Measurements from ENCODE around the gene RRP8.

The RRP8 gene

DNA sequence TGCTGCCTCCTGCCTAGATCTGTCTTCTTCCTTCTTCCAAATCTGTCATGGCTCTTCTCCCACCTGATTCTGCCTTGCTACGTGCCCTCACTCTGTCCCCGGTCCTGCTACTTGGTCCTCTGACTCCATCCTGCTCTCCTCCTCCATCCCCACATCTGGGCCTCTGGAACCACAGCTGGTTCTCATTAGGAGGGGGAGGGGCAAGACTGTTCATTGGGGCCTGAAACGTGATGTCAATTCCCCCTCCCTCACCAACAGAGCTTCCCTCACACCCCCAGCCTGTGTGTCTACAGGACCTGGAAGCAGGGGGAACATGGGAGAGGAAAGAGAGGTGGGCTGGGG lies 43.1 kb upstream of the RRP8 start:
- Histone ChIP-seq H3K4ac (ENCODE audit: low read length) (no peak overlapping the region), H4K91ac (ENCODE audit: low read depth, low read length, poor library complexity) (no peak overlapping the region), H2AK5ac (ENCODE audit: low read depth, low read length) (peak overlapping the region; percentile 22), H3K79me1 (ENCODE audit: low read depth, low read length) (no peaks in the 10 kb centered on the region), H2BK120ac (ENCODE audit: low read depth, low read length) (no peak overlapping the region), H2BK12ac (ENCODE audit: low read length) (no peak overlapping the region), H3K14ac (ENCODE audit: low read length) (no peak overlapping the region), H3K27me3 (ENCODE audit: control insufficient read depth in 3 of 3, insufficient read depth in 3 of 3, low read depth in 1 of 3, low read length in 3 of 3) (peaks cover 0 to 2% (median 0%) of the 10 kb centered on the region in 3 experiments), H3K27ac (replicated peaks; ENCODE audit: low read length) (no peak overlapping the region), H2AFZ (ENCODE audit: low read length) (no peak overlapping the region), H3K18ac (ENCODE audit: low read length) (no peak overlapping the region), H2BK5ac (ENCODE audit: low read length) (no peak overlapping the region), H3K4me2 (ENCODE audit: insufficient read depth, low read length, poor library complexity, severe bottlenecking) (no peak overlapping the region), H3K9ac (ENCODE audit: low read depth, low read length, poor library complexity) (no peak overlapping the region), H2BK15ac (ENCODE audit: low read length) (no peak overlapping the region), H3K4me1 (ENCODE audit: control insufficient read depth in 2 of 2, insufficient read depth in 1 of 2, low read depth in 1 of 2, low read length in 2 of 2) (peaks cover 2 to 6% of the 10 kb centered on the region in 2 donors), H3K9me3 (replicated peaks in 1 of 2; ENCODE audit: control insufficient read depth in 2 of 2, insufficient read depth in 1 of 2, low read depth in 1 of 2, low read length in 2 of 2) (no peaks in the 10 kb centered on the region), H3K36me3 (replicated peaks in 1 of 2; ENCODE audit: control insufficient read depth in 2 of 2, insufficient read depth in 2 of 2, low read length in 2 of 2) (peaks cover 0 to 67% of the 10 kb centered on the region in 2 donors), H3K4me3 (ENCODE audit: low read length in 2 of 2) (no peak overlapping the region), H3K23ac (ENCODE audit: low read depth, low read length, poor library complexity) (no peak overlapping the region), H4K8ac (ENCODE audit: low read depth, low read length) (no peak overlapping the region)
- WGBS, 2 donors (ENCODE audit: extremely low coverage in 2 of 2, insufficient read length in 2 of 2, insufficient replicate concordance in 1 of 2): no CpG with 5 or more reads among the region's 3 CpGs
- DNase-seq (ENCODE audit: low spot score): no peak

DNA sequence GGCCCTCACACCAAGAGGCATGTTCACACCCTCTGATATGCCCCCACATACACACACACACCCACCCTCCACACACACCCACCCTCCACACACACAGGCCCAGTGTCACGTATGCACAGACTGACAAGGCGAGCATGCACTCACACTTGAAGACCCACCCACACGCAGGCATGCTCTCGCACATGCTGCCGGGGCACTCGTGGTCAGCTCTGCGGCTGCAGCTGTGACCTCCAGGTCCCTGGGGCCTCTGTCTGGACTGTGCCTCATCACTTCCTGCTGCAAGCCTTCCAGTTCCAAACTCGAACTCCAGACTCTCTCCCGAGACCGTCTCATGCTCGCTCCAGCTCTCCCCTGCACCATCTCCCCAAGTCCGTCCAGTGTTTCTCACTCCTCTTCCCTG lies 42.7 kb upstream of the RRP8 start:
- peaks cover 0 to 68% of the 10 kb centered on the region in 2 donors for H3K36me3 ChIP-seq (replicated peaks in 1 of 2; ENCODE audit: control insufficient read depth in 2 of 2, insufficient read depth in 2 of 2, low read length in 2 of 2)
- H3K14ac ChIP-seq (ENCODE audit: low read length): no peak overlapping the region
- no peak overlapping the region for H3K27ac ChIP-seq (replicated peaks; ENCODE audit: low read length)
- no peak overlapping the region for H2BK12ac ChIP-seq (ENCODE audit: low read length)
- WGBS, 2 donors (ENCODE audit: extremely low coverage in 2 of 2, insufficient read length in 2 of 2, insufficient replicate concordance in 1 of 2): no CpG with 5 or more reads among the region's 12 CpGs
- no peak overlapping the region for H3K9ac ChIP-seq (ENCODE audit: low read depth, low read length, poor library complexity)
- H3K4me2 ChIP-seq (ENCODE audit: insufficient read depth, low read length, poor library complexity, severe bottlenecking): no peak overlapping the region
- no peak overlapping the region for H3K4ac ChIP-seq (ENCODE audit: low read length)
- no peak overlapping the region for H2BK5ac ChIP-seq (ENCODE audit: low read length)
- peaks cover 0 to 2% (median 0%) of the 10 kb centered on the region in 3 experiments for H3K27me3 ChIP-seq (ENCODE audit: control insufficient read depth in 3 of 3, insufficient read depth in 3 of 3, low read depth in 1 of 3, low read length in 3 of 3)
- no peak overlapping the region for H2BK120ac ChIP-seq (ENCODE audit: low read depth, low read length)
- DNase-seq (ENCODE audit: low spot score): no peak
- no peak overlapping the region for H4K91ac ChIP-seq (ENCODE audit: low read depth, low read length, poor library complexity)
- peaks cover 2 to 6% of the 10 kb centered on the region in 2 donors for H3K4me1 ChIP-seq (ENCODE audit: control insufficient read depth in 2 of 2, insufficient read depth in 1 of 2, low read depth in 1 of 2, low read length in 2 of 2)
- no peaks in the 10 kb centered on the region for H3K9me3 ChIP-seq (replicated peaks in 1 of 2; ENCODE audit: control insufficient read depth in 2 of 2, insufficient read depth in 1 of 2, low read depth in 1 of 2, low read length in 2 of 2)
- no peak overlapping the region for H4K8ac ChIP-seq (ENCODE audit: low read depth, low read length)
- H3K23ac ChIP-seq (ENCODE audit: low read depth, low read length, poor library complexity): peak overlapping the region; percentile 77
- H2AK5ac ChIP-seq (ENCODE audit: low read depth, low read length): no peak overlapping the region
- no peaks in the 10 kb centered on the region for H3K79me1 ChIP-seq (ENCODE audit: low read depth, low read length)
- H2BK15ac ChIP-seq (ENCODE audit: low read length): no peak overlapping the region
- H3K18ac ChIP-seq (ENCODE audit: low read length): no peak overlapping the region
- no peak overlapping the region for H3K4me3 ChIP-seq (ENCODE audit: low read length in 2 of 2)
- no peak overlapping the region for H2AFZ ChIP-seq (ENCODE audit: low read length)

DNA sequence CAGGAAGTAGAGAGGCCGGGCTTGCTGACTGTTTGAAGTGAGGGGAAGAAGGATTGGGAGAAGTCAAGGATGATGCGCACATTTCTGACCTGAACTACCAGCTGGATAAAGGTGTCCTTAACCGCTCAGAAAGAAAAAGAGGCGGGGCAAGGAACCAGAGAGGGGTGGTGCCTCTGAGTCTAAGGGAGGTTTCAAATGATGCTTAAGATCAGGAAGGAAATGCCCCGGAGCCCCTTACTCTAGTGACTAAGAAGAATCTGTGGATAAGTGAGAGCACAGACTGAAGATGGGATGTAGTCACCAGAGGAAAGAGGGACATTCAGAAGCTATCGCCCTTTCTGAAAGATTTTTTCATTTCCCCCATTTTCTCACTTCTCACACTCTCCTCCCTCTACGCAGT lies 39.5 kb upstream of the RRP8 start:
- no peak for DNase-seq (ENCODE audit: low spot score)
- no peak overlapping the region for H4K91ac ChIP-seq (ENCODE audit: low read depth, low read length, poor library complexity)
- no peak overlapping the region for H3K4me3 ChIP-seq (ENCODE audit: low read length in 2 of 2)
- H2BK120ac ChIP-seq (ENCODE audit: low read depth, low read length): no peak overlapping the region
- no peak overlapping the region for H2BK5ac ChIP-seq (ENCODE audit: low read length)
- no peak overlapping the region for H3K9ac ChIP-seq (ENCODE audit: low read depth, low read length, poor library complexity)
- no peak overlapping the region for H2AFZ ChIP-seq (ENCODE audit: low read length)
- H3K36me3 ChIP-seq (replicated peaks in 1 of 2; ENCODE audit: control insufficient read depth in 2 of 2, insufficient read depth in 2 of 2, low read length in 2 of 2): peaks cover 7 to 68% of the 10 kb centered on the region in 2 donors
- no peak overlapping the region for H3K4ac ChIP-seq (ENCODE audit: low read length)
- no peak overlapping the region for H3K14ac ChIP-seq (ENCODE audit: low read length)
- peaks cover 2 to 6% of the 10 kb centered on the region in 2 donors for H3K4me1 ChIP-seq (ENCODE audit: control insufficient read depth in 2 of 2, insufficient read depth in 1 of 2, low read depth in 1 of 2, low read length in 2 of 2)
- H2AK5ac ChIP-seq (ENCODE audit: low read depth, low read length): no peak overlapping the region
- no peak overlapping the region for H3K27ac ChIP-seq (replicated peaks; ENCODE audit: low read length)
- H3K18ac ChIP-seq (ENCODE audit: low read length): no peak overlapping the region
- H2BK15ac ChIP-seq (ENCODE audit: low read length): no peak overlapping the region
- H3K4me2 ChIP-seq (ENCODE audit: insufficient read depth, low read length, poor library complexity, severe bottlenecking): no peak overlapping the region
- no peaks in the 10 kb centered on the region for H3K9me3 ChIP-seq (replicated peaks in 1 of 2; ENCODE audit: control insufficient read depth in 2 of 2, insufficient read depth in 1 of 2, low read depth in 1 of 2, low read length in 2 of 2)
- H4K8ac ChIP-seq (ENCODE audit: low read depth, low read length): no peak overlapping the region
- no peak overlapping the region for H2BK12ac ChIP-seq (ENCODE audit: low read length)
- no peak overlapping the region for H3K23ac ChIP-seq (ENCODE audit: low read depth, low read length, poor library complexity)
- WGBS, 2 donors (ENCODE audit: extremely low coverage in 2 of 2, insufficient read length in 2 of 2, insufficient replicate concordance in 1 of 2): no CpG with 5 or more reads among the region's 7 CpGs
- peaks cover 0 to 2% (median 0%) of the 10 kb centered on the region in 3 experiments for H3K27me3 ChIP-seq (ENCODE audit: control insufficient read depth in 3 of 3, insufficient read depth in 3 of 3, low read depth in 1 of 3, low read length in 3 of 3)
- H3K79me1 ChIP-seq (ENCODE audit: low read depth, low read length): no peaks in the 10 kb centered on the region

DNA sequence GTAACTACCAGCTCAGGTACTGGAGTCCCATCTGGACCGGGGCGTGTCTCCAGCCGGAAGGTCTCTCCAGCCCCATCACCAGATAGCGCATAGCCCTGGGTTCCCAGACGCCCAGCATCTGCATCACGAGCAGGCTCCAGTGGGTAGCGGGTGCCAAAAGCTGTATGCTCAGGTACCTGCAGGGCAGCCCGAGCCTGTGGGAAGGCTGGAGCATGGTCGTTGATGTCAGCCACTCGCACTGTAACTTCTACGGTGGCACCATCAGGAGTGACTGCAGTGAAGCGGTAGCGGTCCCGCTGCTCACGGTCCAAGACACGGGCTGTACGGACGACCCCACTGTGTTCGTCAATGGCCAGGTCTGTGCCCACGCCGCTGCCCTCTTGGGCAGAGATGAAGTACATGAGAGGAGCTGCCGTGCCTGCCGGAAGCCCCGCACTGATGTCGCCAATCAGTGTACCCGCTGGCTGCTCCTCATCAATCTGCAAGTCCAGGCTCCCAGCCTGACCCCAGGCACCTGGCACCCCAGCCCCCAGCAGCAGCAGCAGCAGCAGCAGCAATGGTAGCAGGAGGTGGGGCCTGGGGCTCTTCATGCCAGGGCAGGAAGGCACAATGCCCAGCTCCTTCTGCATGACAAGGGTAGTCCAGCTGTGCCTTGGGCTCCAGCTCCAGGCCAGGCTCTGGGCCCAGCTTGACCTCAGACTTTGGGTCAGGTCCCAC lies 37.7 kb upstream of the RRP8 start:
- peak overlapping the region; percentile 64 for H3K9ac ChIP-seq (ENCODE audit: low read depth, low read length, poor library complexity)
- WGBS, 2 donors (ENCODE audit: extremely low coverage in 2 of 2, insufficient read length in 2 of 2, insufficient replicate concordance in 1 of 2): no CpG with 5 or more reads among the region's 26 CpGs
- H3K9me3 ChIP-seq (replicated peaks in 1 of 2; ENCODE audit: control insufficient read depth in 2 of 2, insufficient read depth in 1 of 2, low read depth in 1 of 2, low read length in 2 of 2): no peaks in the 10 kb centered on the region
- no peak for DNase-seq (ENCODE audit: low spot score)
- H2BK15ac ChIP-seq (ENCODE audit: low read length): no peak overlapping the region
- no peak overlapping the region for H4K91ac ChIP-seq (ENCODE audit: low read depth, low read length, poor library complexity)
- H3K4me1 ChIP-seq (ENCODE audit: control insufficient read depth in 2 of 2, insufficient read depth in 1 of 2, low read depth in 1 of 2, low read length in 2 of 2): no peaks in the 10 kb centered on the region
- H3K4me2 ChIP-seq (ENCODE audit: insufficient read depth, low read length, poor library complexity, severe bottlenecking): no peak overlapping the region
- no peak overlapping the region for H2BK12ac ChIP-seq (ENCODE audit: low read length)
- no peak overlapping the region for H3K18ac ChIP-seq (ENCODE audit: low read length)
- H3K27me3 ChIP-seq (ENCODE audit: control insufficient read depth in 3 of 3, insufficient read depth in 3 of 3, low read depth in 1 of 3, low read length in 3 of 3): peaks cover 0 to 2% (median 0%) of the 10 kb centered on the region in 3 experiments
- no peak overlapping the region for H3K23ac ChIP-seq (ENCODE audit: low read depth, low read length, poor library complexity)
- H3K36me3 ChIP-seq (replicated peaks in 1 of 2; ENCODE audit: control insufficient read depth in 2 of 2, insufficient read depth in 2 of 2, low read length in 2 of 2): peaks cover 7 to 79% of the 10 kb centered on the region in 2 donors
- H3K4me3 ChIP-seq (ENCODE audit: low read length in 2 of 2): no peak overlapping the region
- H3K14ac ChIP-seq (ENCODE audit: low read length): peak overlapping the region; percentile 47
- H2AK5ac ChIP-seq (ENCODE audit: low read depth, low read length): no peak overlapping the region
- no peak overlapping the region for H3K4ac ChIP-seq (ENCODE audit: low read length)
- peak overlapping the region; percentile 25 for H2BK5ac ChIP-seq (ENCODE audit: low read length)
- H2BK120ac ChIP-seq (ENCODE audit: low read depth, low read length): no peak overlapping the region
- no peak overlapping the region for H2AFZ ChIP-seq (ENCODE audit: low read length)
- H4K8ac ChIP-seq (ENCODE audit: low read depth, low read length): no peak overlapping the region
- no peak overlapping the region for H3K27ac ChIP-seq (replicated peaks; ENCODE audit: low read length)
- no peaks in the 10 kb centered on the region for H3K79me1 ChIP-seq (ENCODE audit: low read depth, low read length)

Data from neuronal stem cell (in vitro differentiated cells).